Measurements from ENCODE around the gene FGF12.

The FGF12 gene

GRCh38 chr3:192253138-192253887, 474.0 kb downstream of the FGF12 start:
- DNase-seq = no peak

- DNase-seq = no peak
These were observed 477.8 kb downstream of the FGF12 start for GRCh38 chr3:192249516-192249915.

- DNase-seq = no peak
These were observed 480.3 kb downstream of the FGF12 start for GRCh38 chr3:192246847-192247559.

GRCh38 chr3:192244591-192244990, 482.8 kb downstream of the FGF12 start:
- no peak for DNase-seq

GRCh38 chr3:192239956-192240355, 487.4 kb downstream of the FGF12 start:
- no peak for DNase-seq

GRCh38 chr3:192237992-192238608, 489.2 kb downstream of the FGF12 start:
- DNase-seq = no peak

- no peak for DNase-seq
These were observed 497.5 kb downstream of the FGF12 start for GRCh38 chr3:192229866-192230265.

- DNase-seq = no peak
These were observed 502.6 kb downstream of the FGF12 start for GRCh38 chr3:192224634-192225155.

GRCh38 chr3:192223815-192224214, 503.5 kb downstream of the FGF12 start:
- no peak for DNase-seq

- no peak for DNase-seq
These were observed 506.4 kb downstream of the FGF12 start for GRCh38 chr3:192220915-192221314.

- no peak for DNase-seq
These were observed 507.4 kb downstream of the FGF12 start for GRCh38 chr3:192219926-192220325.

- no peak for DNase-seq
These were observed 511.3 kb downstream of the FGF12 start for GRCh38 chr3:192216067-192216466.

GRCh38 chr3:192212979-192213378, 514.4 kb downstream of the FGF12 start:
- no peak for DNase-seq

- DNase-seq = no peak
These were observed 515.0 kb downstream of the FGF12 start for GRCh38 chr3:192212335-192212734.

- no peak for DNase-seq
These were observed 519.7 kb downstream of the FGF12 start for GRCh38 chr3:192207651-192208050.

GRCh38 chr3:192207239-192207638, 520.1 kb downstream of the FGF12 start:
- no peak for DNase-seq

- no peak for DNase-seq
These were observed 533.3 kb downstream of the FGF12 start for GRCh38 chr3:192194085-192194484.

GRCh38 chr3:192188218-192188835, 539.0 kb downstream of the FGF12 start:
- DNase-seq = peak; percentile 27

GRCh38 chr3:192187485-192188051, 539.8 kb downstream of the FGF12 start:
- no peak for DNase-seq

GRCh38 chr3:192186498-192186897, 540.8 kb downstream of the FGF12 start:
- DNase-seq = no peak

GRCh38 chr3:192186045-192186444, 541.3 kb downstream of the FGF12 start:
- no peak for DNase-seq

GRCh38 chr3:192183109-192183508, 544.2 kb downstream of the FGF12 start:
- DNase-seq = no peak

GRCh38 chr3:192181151-192181550, 546.2 kb downstream of the FGF12 start:
- no peak for DNase-seq
